ENCODE results near the gene PPT1.

GRCh38 chr1:40027647-40028046 is 69.4 kb downstream of the PPT1 start:
- TF ChIP-seq CTCF (IDR thresholded peaks at IDR 0.05; ENCODE audit: low read length) = no peak
- no peak for TF ChIP-seq EZH2 (optimal IDR thresholded peaks at IDR 0.05; ENCODE audit: low read depth, low read length)
- no peak for TF ChIP-seq EZH2phosphoT487 (IDR thresholded peaks at IDR 0.05; ENCODE audit: low read length)
